Activated CD8-positive, alpha-beta T cell treated with anti-CD3 and anti-CD28 coated beads, Interleukin-2, amount 10 ng/mL, durations not matched to agents 7 days and 5 days (primary cell): ENCODE results near the gene DNAAF2. TPM values are rescaled to one million over a fixed set of nuclear protein-coding genes. Genes with fewer than 3 reads are reported as not detected.

ENCODE experiments used
- ATAC-seq: fragments of 150-1000 bp; cut with Tn5 transposase; one replicate; pipeline ENCODE4 v1.10.0; 2021; ENCODE audit warnings: moderate library complexity
- CTCF ChIA-PET: fragments of 350-600 bp; sonication (Branson Sonifier 250); formaldehyde crosslinking; loops from one replicate; lab custom pipeline; 2021; ENCODE audit warnings: antibody characterized with exemption; lab: Charles Lee
- POLR2A ChIA-PET: fragments of 350-600 bp; sonication (Branson Sonifier 250); formaldehyde crosslinking; loops from one replicate; lab custom pipeline; 2021; ENCODE audit warnings: antibody characterized with exemption; lab: Charles Lee
- DNase-seq: peaks from one replicate; pipeline ENCODE4 v3.0.0-alpha.2; 2020
- H3K27ac Mint-ChIP-seq: one replicate; pipeline ENCODE4 v1.8.0; 2021; ENCODE audit warnings: mild to moderate bottlenecking, mixed read lengths
- H3K27me3 Mint-ChIP-seq: one replicate; pipeline ENCODE4 v1.8.0; 2021; ENCODE audit warnings: low read depth, mixed read lengths
- H3K36me3 Mint-ChIP-seq: one replicate; pipeline ENCODE4 v1.8.0; 2021; ENCODE audit warnings: low read depth, mixed read lengths
- H3K4me1 Mint-ChIP-seq: one replicate; pipeline ENCODE4 v1.8.0; 2021; ENCODE audit warnings: low read depth, mixed read lengths
- H3K4me3 Mint-ChIP-seq: one replicate; pipeline ENCODE4 v1.8.0; 2021; ENCODE audit warnings: mild to moderate bottlenecking, mixed read lengths
- H3K9me3 Mint-ChIP-seq: one replicate; pipeline ENCODE4 v1.8.0; 2022; ENCODE audit warnings: mixed read lengths; ENCODE audit not compliant: insufficient read depth
- total RNA-seq, 2 experiments: library from RNA; stranded (reverse); gene quantifications; one replicate each; pipeline ENCODE4 v1.2.3, GENCODE V29; 2021

DNAAF2 gene
- total RNA-seq, 2 experiments from 2014 or later, result 9.3 to 10.2 TPM

- DNase-seq (no peak), ATAC-seq (no peak)
- Mint-ChIP-seq H3K4me1 (peaks cover 36% of the 10 kb centered on the region), H3K27me3 (no peaks in the 10 kb centered on the region), H3K9me3 (no peaks in the 10 kb centered on the region), H3K4me3 (no peak overlapping the region), H3K27ac (peak overlapping the region; percentile 34), H3K36me3 (peaks cover 45% of the 10 kb centered on the region)
- POLR2A ChIA-PET, result no interaction called here
- CTCF ChIA-PET, result no interaction called here
Observed at GRCh38 chr14:49641697-49642129, 6.7 kb upstream of the DNAAF2 start.

- no peak overlapping the region for H3K4me3 Mint-ChIP-seq
- ChIA-PET CTCF (interaction anchor here (1.0 kb wide), 1 partner anchor 221 kb away, joined by 3 read pairs; no protein-coding TSS in a partner anchor), POLR2A (no interaction called here)
- peaks cover 44% of the 10 kb centered on the region for H3K4me1 Mint-ChIP-seq
- ATAC-seq, result no peak
- no peaks in the 10 kb centered on the region for H3K9me3 Mint-ChIP-seq
- peaks cover 48% of the 10 kb centered on the region for H3K36me3 Mint-ChIP-seq
- no peak for DNase-seq
- no peak overlapping the region for H3K27ac Mint-ChIP-seq
- H3K27me3 Mint-ChIP-seq, result no peaks in the 10 kb centered on the region
Observed at GRCh38 chr14:49640540-49641417, 5.7 kb upstream of the DNAAF2 start.

DNA sequence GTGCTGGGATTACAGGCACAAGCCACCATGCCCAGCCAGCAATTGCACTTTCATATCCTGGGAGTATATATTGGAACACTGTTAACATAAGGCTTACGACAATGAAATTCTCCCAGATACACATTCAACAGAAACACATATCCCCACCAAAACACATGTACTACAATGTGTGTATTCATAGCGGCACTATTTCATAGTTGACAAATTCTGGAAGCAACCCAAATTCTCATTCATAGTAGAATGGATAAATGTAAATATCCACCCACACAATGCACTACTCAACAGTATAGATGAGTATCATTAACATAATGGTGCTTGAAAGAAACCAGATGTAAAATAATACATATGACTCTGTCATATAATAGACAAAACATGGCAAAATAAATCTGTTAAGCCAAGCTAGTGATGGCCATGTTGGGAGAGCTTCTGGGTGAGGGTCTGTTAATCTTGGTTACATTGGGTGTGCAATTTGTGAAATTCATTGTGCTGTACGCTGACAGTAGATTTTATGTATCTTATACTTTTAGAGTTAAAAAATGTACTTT, 2.6 kb upstream of the DNAAF2 start:
- Mint-ChIP-seq H3K36me3 (peaks cover 47% of the 10 kb centered on the region), H3K27ac (no peak overlapping the region), H3K4me1 (peaks cover 47% of the 10 kb centered on the region), H3K4me3 (no peak overlapping the region), H3K9me3 (no peaks in the 10 kb centered on the region), H3K27me3 (no peaks in the 10 kb centered on the region)
- no peak for ATAC-seq
- POLR2A ChIA-PET, result interaction anchor here (0.6 kb wide), 1 partner anchor 189 kb away, joined by 3 read pairs; no protein-coding TSS in a partner anchor
- CTCF ChIA-PET, result interaction anchor here (1.0 kb wide), 1 partner anchor 215 kb away, joined by 3 read pairs; the partner anchor contains the start of gene NEMF
- no peak for DNase-seq

- ChIA-PET POLR2A (no interaction called here), CTCF (interaction anchor here (1.0 kb wide), 1 partner anchor 216 kb away, joined by 3 read pairs; the partner anchor contains the start of gene NEMF)
- peak overlapping the region; percentile 4 for H3K27ac Mint-ChIP-seq
- peaks cover 44% of the 10 kb centered on the region for H3K4me1 Mint-ChIP-seq
- peaks cover 46% of the 10 kb centered on the region for H3K36me3 Mint-ChIP-seq
- no peaks in the 10 kb centered on the region for H3K27me3 Mint-ChIP-seq
- peak overlapping the region; percentile 3 for H3K4me3 Mint-ChIP-seq
- DNase-seq, result no peak
- ATAC-seq, result no peak
- H3K9me3 Mint-ChIP-seq, result no peaks in the 10 kb centered on the region
Observed at GRCh38 chr14:49636866-49637265, 1.8 kb upstream of the DNAAF2 start.

GRCh38 chr14:49633640-49634546, 1.2 kb downstream of the DNAAF2 start:
- Mint-ChIP-seq H3K9me3 (no peaks in the 10 kb centered on the region), H3K4me3 (peak overlapping the region; percentile 86), H3K4me1 (peaks cover 49% of the 10 kb centered on the region), H3K36me3 (peaks cover 32% of the 10 kb centered on the region), H3K27ac (peak overlapping the region; percentile 97), H3K27me3 (no peaks in the 10 kb centered on the region)
- ChIA-PET CTCF (interaction anchor here (0.5 to 5.0 kb wide), 40 partner anchors 9 to 1090 kb away, joined by 3 to 118 read pairs (median 4); partner anchors contain the start of genes KLHDC1, KLHDC2, MGAT2 and NEMF), POLR2A (interaction anchor here (0.6 to 2.9 kb wide), 19 partner anchors 12 to 729 kb away, joined by 3 to 66 read pairs (median 3); partner anchors contain the start of genes DMAC2L, KLHDC1, KLHDC2 and L2HGDH)
- ATAC-seq, result peak; percentile 82
- peak; percentile 96 for DNase-seq

GRCh38 chr14:49623941-49624839, 10.9 kb downstream of the DNAAF2 start:
- CTCF ChIA-PET, result interaction anchor here (0.7 to 6.7 kb wide), 6 partner anchors 9 to 238 kb away, joined by 3 to 118 read pairs (median 4); partner anchors contain the start of genes DNAAF2, LRR1, NEMF and RPS29

GRCh38 chr14:49623387-49623786, 11.7 kb downstream of the DNAAF2 start:
- ChIA-PET CTCF (interaction anchor here (1.0 to 6.7 kb wide), 5 partner anchors 10 to 229 kb away, joined by 3 to 118 read pairs (median 5); partner anchors contain the start of genes DNAAF2, LRR1 and NEMF), POLR2A (interaction anchor here (0.8 to 5.5 kb wide), 6 partner anchors 9 to 145 kb away, joined by 3 to 66 read pairs (median 3); partner anchors contain the start of genes DNAAF2, KLHDC2, LRR1 and RPS29)
- ATAC-seq (no peak), DNase-seq (no peak)
- Mint-ChIP-seq H3K27me3 (no peaks in the 10 kb centered on the region), H3K4me3 (peak overlapping the region; percentile 93), H3K36me3 (peaks cover 67% of the 10 kb centered on the region), H3K27ac (peak overlapping the region; percentile 69), H3K4me1 (peaks cover 52% of the 10 kb centered on the region), H3K9me3 (no peaks in the 10 kb centered on the region)

More at GRCh38 chr14:49623941-49624839, 10.9 kb downstream of the DNAAF2 start:
- Mint-ChIP-seq H3K4me1 (peaks cover 51% of the 10 kb centered on the region), H3K36me3 (peaks cover 61% of the 10 kb centered on the region), H3K27ac (peak overlapping the region; percentile 69), H3K4me3 (peak overlapping the region; percentile 93), H3K27me3 (no peaks in the 10 kb centered on the region), H3K9me3 (no peaks in the 10 kb centered on the region)
- ATAC-seq (no peak), DNase-seq (no peak)
- POLR2A ChIA-PET, result interaction anchor here (0.6 to 5.5 kb wide), 7 partner anchors 10 to 144 kb away, joined by 3 to 66 read pairs (median 3); partner anchors contain the start of genes DNAAF2, KLHDC2, LRR1 and RPS29

DNA sequence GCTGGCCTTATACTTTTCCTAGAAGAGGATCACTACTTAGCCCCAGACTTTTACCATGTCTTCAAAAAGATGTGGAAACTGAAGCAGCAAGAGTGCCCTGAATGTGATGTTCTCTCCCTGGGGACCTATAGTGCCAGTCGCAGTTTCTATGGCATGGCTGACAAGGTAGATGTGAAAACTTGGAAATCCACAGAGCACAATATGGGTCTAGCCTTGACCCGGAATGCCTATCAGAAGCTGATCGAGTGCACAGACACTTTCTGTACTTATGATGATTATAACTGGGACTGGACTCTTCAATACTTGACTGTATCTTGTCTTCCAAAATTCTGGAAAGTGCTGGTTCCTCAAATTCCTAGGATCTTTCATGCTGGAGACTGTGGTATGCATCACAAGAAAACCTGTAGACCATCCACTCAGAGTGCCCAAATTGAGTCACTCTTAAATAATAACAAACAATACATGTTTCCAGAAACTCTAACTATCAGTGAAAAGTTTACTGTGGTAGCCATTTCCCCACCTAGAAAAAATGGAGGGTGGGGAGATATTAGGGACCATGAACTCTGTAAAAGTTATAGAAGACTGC, 12.9 kb downstream of the DNAAF2 start:
- H3K4me1 Mint-ChIP-seq, result peaks cover 57% of the 10 kb centered on the region
- DNase-seq, result no peak
- CTCF ChIA-PET, result interaction anchor here (1.6 to 6.7 kb wide), 4 partner anchors 11 to 230 kb away, joined by 3 to 118 read pairs (median 9); partner anchors contain the start of genes DNAAF2, LRR1 and NEMF
- H3K27me3 Mint-ChIP-seq, result no peaks in the 10 kb centered on the region
- peaks cover 74% of the 10 kb centered on the region for H3K36me3 Mint-ChIP-seq
- ATAC-seq, result no peak
- POLR2A ChIA-PET, result interaction anchor here (1.0 to 5.5 kb wide), 7 partner anchors 9 to 440 kb away, joined by 3 to 73 read pairs (median 37); partner anchors contain the start of genes DNAAF2, KLHDC2, LRR1 and RPS29
- H3K9me3 Mint-ChIP-seq, result no peaks in the 10 kb centered on the region
- H3K4me3 Mint-ChIP-seq, result peak overlapping the region; percentile 93
- H3K27ac Mint-ChIP-seq, result peak overlapping the region; percentile 96

GRCh38 chr14:49621114-49621881, 13.7 kb downstream of the DNAAF2 start:
- H3K4me1 Mint-ChIP-seq, result peaks cover 56% of the 10 kb centered on the region

More at GRCh38 chr14:49621114-49621881, 13.7 kb downstream of the DNAAF2 start:
- H3K4me3 Mint-ChIP-seq, result peak overlapping the region; percentile 93
- H3K27me3 Mint-ChIP-seq, result no peaks in the 10 kb centered on the region
- H3K27ac Mint-ChIP-seq, result peak overlapping the region; percentile 96
- no peaks in the 10 kb centered on the region for H3K9me3 Mint-ChIP-seq
- peaks cover 75% of the 10 kb centered on the region for H3K36me3 Mint-ChIP-seq
- CTCF ChIA-PET, result interaction anchor here (0.6 to 6.7 kb wide), 16 partner anchors 9 to 380 kb away, joined by 3 to 118 read pairs (median 4); partner anchors contain the start of genes DNAAF2, KLHDC2, LRR1 and NEMF
- no peak for ATAC-seq
- POLR2A ChIA-PET, result interaction anchor here (0.6 to 5.5 kb wide), 17 partner anchors 10 to 441 kb away, joined by 3 to 73 read pairs (median 8); partner anchors contain the start of genes DNAAF2, KLHDC2, LRR1 and NEMF
- DNase-seq, result peak; percentile 75
